ENCODE measurements around the gene FXYD5. TPM values are rescaled to one million over a fixed set of nuclear protein-coding genes. Genes with fewer than 3 reads are reported as not detected.

The FXYD5 gene
- total and polyA plus RNA-seq, 9 of the 15 experiments (the other 6 are each of a cell fraction or from before 2014, with no cell fraction given) = 104 to 537 (median 174) TPM

DNA sequence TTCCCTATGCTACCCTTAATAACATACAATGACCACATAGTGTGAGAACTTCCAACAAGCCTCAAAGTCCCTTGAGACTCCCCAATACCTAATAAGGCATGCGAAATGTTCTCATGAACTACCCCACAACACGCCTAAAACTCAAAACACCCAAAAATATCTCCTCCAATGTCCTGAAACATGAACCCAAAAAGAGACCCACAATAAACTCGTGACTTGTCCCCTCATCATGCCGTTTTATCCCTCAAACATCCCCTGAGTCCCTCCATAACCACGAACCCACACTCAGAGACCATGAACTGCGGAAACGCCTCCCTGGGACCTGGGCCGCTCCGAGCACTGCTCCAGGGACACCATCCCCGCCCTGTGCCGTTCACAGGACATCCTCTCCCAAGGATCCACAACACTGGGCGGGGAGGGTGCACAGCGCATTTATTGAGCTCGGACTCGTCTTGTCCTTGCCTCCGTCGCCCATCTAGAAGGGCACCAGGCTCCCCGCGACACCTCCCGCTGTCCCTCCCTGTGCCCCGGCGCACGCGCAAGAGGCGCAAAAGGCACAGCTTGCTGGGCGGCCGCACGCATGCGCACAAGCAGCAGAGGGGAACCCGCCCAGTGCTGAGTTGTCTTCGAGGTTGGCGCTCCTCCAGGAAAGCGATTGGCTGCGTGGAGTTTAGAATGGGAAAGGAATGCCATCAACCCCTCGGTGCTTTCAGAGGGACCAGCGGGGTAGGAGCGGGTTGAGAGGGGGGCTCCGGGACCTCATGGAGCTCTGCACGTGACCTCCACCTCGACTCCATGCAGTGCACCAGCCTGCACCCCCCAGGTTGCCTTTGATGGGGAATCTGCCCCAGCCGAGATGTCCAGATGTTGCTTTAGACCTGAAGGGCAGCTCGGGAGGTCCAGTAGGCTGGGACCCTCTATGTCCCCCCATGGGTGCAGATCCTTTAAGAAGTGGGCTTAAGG lies 30.2 kb upstream of the FXYD5 start (continued):
- TF ChIP-seq, protein P1, sequence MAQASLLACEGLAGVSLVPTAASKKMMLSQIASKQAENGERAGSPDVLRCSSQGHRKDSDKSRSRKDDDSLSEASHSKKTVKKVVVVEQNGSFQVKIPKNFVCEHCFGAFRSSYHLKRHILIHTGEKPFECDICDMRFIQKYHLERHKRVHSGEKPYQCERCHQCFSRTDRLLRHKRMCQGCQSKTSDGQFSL (CRISPR knock-in tag; IDR thresholded peaks at IDR 0.05) = peak; percentile 92
- TF ChIP-seq, protein P1 (tag; IDR thresholded peaks at IDR 0.05) = no peak
- TF ChIP-seq ZNF644 (tag; IDR thresholded peaks at IDR 0.05; ENCODE audit: low read depth) (no peak), STAT5A (IDR thresholded peaks at IDR 0.05; ENCODE audit: borderline replicate concordance, low read length) (no peak), CCAR2 (IDR thresholded peaks at IDR 0.05; ENCODE audit: low read depth, low read length) (no peak), POLR2G (IDR thresholded peaks at IDR 0.05; ENCODE audit: low read depth, low read length) (peak; percentile 77), SP2 (IDR thresholded peaks at IDR 0.05; ENCODE audit: extremely low read depth, low read depth, low read length, poor library complexity, severe bottlenecking) (no peak), KLF10 (CRISPR knock-in tag; IDR thresholded peaks at IDR 0.05) (no peak), NCOA6 (IDR thresholded peaks at IDR 0.05) (no peak), CBFA2T3 (IDR thresholded peaks at IDR 0.05) (no peak), NFE2 (IDR thresholded peaks at IDR 0.05; ENCODE audit: low read depth) (no peak), NONO (IDR thresholded peaks at IDR 0.05; ENCODE audit: low read depth in 2 of 2, low read length in 1 of 2) (no peak)
- TF ChIP-seq, protein P2, sequence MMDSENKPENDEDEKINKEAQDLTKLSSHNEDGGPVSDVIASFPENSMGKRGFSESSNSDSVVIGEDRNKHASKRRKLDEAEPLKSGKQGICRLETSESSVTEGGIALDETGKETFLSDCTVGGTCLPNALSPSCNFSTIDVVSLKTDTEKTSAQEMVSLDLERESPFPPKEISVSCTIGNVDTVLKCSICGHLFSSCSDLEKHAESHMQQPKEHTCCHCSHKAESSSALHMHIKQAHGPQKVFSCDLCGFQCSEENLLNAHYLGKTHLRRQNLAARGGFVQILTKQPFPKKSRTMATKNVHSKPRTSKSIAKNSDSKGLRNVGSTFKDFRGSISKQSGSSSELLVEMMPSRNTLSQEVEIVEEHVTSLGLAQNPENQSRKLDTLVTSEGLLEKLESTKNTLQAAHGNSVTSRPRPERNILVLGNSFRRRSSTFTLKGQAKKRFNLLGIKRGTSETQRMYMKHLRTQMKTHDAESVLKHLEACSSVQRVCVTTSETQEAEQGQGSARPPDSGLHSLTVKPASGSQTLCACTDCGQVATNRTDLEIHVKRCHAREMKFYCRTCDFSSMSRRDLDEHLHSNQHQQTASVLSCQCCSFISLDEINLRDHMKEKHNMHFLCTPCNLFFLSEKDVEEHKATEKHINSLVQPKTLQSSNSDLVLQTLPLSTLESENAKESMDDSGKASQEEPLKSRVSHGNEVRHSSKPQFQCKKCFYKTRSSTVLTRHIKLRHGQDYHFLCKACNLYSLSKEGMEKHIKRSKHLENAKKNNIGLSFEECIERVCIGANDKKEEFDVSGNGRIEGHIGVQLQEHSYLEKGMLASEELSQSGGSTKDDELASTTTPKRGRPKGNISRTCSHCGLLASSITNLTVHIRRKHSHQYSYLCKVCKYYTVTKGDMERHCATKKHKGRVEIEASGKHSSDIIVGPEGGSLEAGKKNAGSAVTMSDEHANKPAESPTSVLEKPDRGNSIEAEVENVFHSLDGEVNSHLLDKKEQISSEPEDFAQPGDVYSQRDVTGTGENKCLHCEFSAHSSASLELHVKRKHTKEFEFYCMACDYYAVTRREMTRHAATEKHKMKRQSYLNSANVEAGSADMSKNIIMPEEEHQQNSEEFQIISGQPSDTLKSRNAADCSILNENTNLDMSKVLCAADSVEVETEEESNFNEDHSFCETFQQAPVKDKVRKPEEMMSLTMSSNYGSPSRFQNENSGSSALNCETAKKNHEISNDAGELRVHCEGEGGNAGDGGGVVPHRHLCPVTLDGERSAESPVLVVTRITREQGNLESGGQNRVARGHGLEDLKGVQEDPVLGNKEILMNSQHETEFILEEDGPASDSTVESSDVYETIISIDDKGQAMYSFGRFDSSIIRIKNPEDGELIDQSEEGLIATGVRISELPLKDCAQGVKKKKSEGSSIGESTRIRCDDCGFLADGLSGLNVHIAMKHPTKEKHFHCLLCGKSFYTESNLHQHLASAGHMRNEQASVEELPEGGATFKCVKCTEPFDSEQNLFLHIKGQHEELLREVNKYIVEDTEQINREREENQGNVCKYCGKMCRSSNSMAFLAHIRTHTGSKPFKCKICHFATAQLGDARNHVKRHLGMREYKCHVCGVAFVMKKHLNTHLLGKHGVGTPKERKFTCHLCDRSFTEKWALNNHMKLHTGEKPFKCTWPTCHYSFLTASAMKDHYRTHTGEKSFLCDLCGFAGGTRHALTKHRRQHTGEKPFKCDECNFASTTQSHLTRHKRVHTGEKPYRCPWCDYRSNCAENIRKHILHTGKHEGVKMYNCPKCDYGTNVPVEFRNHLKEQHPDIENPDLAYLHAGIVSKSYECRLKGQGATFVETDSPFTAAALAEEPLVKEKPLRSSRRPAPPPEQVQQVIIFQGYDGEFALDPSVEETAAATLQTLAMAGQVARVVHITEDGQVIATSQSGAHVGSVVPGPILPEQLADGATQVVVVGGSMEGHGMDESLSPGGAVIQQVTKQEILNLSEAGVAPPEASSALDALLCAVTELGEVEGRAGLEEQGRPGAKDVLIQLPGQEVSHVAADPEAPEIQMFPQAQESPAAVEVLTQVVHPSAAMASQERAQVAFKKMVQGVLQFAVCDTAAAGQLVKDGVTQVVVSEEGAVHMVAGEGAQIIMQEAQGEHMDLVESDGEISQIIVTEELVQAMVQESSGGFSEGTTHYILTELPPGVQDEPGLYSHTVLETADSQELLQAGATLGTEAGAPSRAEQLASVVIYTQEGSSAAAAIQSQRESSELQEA (IDR thresholded peaks at IDR 0.05; ENCODE audit: low read depth) = no peak
- TF ChIP-seq, protein P3, sequence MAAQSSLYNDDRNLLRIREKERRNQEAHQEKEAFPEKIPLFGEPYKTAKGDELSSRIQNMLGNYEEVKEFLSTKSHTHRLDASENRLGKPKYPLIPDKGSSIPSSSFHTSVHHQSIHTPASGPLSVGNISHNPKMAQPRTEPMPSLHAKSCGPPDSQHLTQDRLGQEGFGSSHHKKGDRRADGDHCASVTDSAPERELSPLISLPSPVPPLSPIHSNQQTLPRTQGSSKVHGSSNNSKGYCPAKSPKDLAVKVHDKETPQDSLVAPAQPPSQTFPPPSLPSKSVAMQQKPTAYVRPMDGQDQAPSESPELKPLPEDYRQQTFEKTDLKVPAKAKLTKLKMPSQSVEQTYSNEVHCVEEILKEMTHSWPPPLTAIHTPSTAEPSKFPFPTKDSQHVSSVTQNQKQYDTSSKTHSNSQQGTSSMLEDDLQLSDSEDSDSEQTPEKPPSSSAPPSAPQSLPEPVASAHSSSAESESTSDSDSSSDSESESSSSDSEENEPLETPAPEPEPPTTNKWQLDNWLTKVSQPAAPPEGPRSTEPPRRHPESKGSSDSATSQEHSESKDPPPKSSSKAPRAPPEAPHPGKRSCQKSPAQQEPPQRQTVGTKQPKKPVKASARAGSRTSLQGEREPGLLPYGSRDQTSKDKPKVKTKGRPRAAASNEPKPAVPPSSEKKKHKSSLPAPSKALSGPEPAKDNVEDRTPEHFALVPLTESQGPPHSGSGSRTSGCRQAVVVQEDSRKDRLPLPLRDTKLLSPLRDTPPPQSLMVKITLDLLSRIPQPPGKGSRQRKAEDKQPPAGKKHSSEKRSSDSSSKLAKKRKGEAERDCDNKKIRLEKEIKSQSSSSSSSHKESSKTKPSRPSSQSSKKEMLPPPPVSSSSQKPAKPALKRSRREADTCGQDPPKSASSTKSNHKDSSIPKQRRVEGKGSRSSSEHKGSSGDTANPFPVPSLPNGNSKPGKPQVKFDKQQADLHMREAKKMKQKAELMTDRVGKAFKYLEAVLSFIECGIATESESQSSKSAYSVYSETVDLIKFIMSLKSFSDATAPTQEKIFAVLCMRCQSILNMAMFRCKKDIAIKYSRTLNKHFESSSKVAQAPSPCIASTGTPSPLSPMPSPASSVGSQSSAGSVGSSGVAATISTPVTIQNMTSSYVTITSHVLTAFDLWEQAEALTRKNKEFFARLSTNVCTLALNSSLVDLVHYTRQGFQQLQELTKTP (IDR thresholded peaks at IDR 0.05; ENCODE audit: low read depth in 1 of 2, partially characterized antibody in 2 of 2) = no peak
